ENCODE measurements around the gene CDHR2.

The CDHR2 gene

GRCh38 chr5:176626876-176627236, 77.7 kb downstream of the CDHR2 start:
- no peak overlapping the region for H3K4me3 ChIP-seq (ENCODE audit: low read depth, low read length)
- no peak for DNase-seq (ENCODE audit: low read depth)
- no peak for TF ChIP-seq CTCF (IDR thresholded peaks at IDR 0.05; ENCODE audit: low read depth, low read length, missing control alignments)
- in situ Hi-C loops (cut with HindIII; ENCODE audit: low sequenced_read_pairs), result no loop called here

GRCh38 chr5:176627582-176627981, 78.4 kb downstream of the CDHR2 start:
- in situ Hi-C loops (cut with HindIII; ENCODE audit: low sequenced_read_pairs), result no loop called here
- no peak overlapping the region for H3K4me3 ChIP-seq (ENCODE audit: low read depth, low read length)
- no peak for TF ChIP-seq CTCF (IDR thresholded peaks at IDR 0.05; ENCODE audit: low read depth, low read length, missing control alignments)
- no peak for DNase-seq (ENCODE audit: low read depth)

GRCh38 chr5:176628406-176629228, 79.5 kb downstream of the CDHR2 start:
- no peak for TF ChIP-seq CTCF (IDR thresholded peaks at IDR 0.05; ENCODE audit: low read depth, low read length, missing control alignments)
- in situ Hi-C loops (cut with HindIII; ENCODE audit: low sequenced_read_pairs), result no loop called here
- no peak for DNase-seq (ENCODE audit: low read depth)
- no peak overlapping the region for H3K4me3 ChIP-seq (ENCODE audit: low read depth, low read length)

- in situ Hi-C loops (cut with HindIII; ENCODE audit: low sequenced_read_pairs), result no loop called here
- no peak overlapping the region for H3K4me3 ChIP-seq (ENCODE audit: low read depth, low read length)
These were observed 80.2 kb downstream of the CDHR2 start for GRCh38 chr5:176629317-176629852.

GRCh38 chr5:176629853-176630680, 80.9 kb downstream of the CDHR2 start, which contains the start of the genes EIF4E1B and SNCB:
TSS of gene EIF4E1B (plus strand) at chr5:176630675. CDS start at chr5:176642788, 12,113 bp downstream.
TSS of gene SNCB (minus strand) at chr5:176630534. CDS start at chr5:176629654, 880 bp downstream.
- in situ Hi-C loops (cut with HindIII; ENCODE audit: low sequenced_read_pairs), result no loop called here
- no peak for DNase-seq (ENCODE audit: low read depth)
- peak within 1 kb of the TSS; percentile 32 for H3K4me3 ChIP-seq (ENCODE audit: low read depth, low read length)
- TF ChIP-seq CTCF (IDR thresholded peaks at IDR 0.05; ENCODE audit: low read depth, low read length, missing control alignments), result no peak

More at GRCh38 chr5:176629317-176629852, 80.2 kb downstream of the CDHR2 start:
- no peak for DNase-seq (ENCODE audit: low read depth)
- no peak for TF ChIP-seq CTCF (IDR thresholded peaks at IDR 0.05; ENCODE audit: low read depth, low read length, missing control alignments)

GRCh38 chr5:176630681-176631222, 81.6 kb downstream of the CDHR2 start:
- no peak for TF ChIP-seq CTCF (IDR thresholded peaks at IDR 0.05; ENCODE audit: low read depth, low read length, missing control alignments)
- in situ Hi-C loops (cut with HindIII; ENCODE audit: low sequenced_read_pairs), result no loop called here
- H3K4me3 ChIP-seq (ENCODE audit: low read depth, low read length), result peak overlapping the region; percentile 32
- no peak for DNase-seq (ENCODE audit: low read depth)
